H1 (cell line): Measurements from ENCODE around the gene FAU. TPM values are rescaled to one million over a fixed set of nuclear protein-coding genes. Genes with fewer than 3 reads are reported as not detected.
A peak's percentile ranks its signal among the peaks of the same experiment; 100 is the strongest.

Source experiments
- CEBPB ChIP-seq: IDR thresholded peaks from 2 replicates; pipeline ENCODE4 v1.6.1; 2012; ENCODE audit warnings: low read depth, low read length
- GTF2F1 ChIP-seq: IDR thresholded peaks from 2 replicates; pipeline ENCODE4 v1.6.1; 2012; ENCODE audit warnings: low read depth, low read length, improper control_type of control experiment, borderline replicate concordance
- RXRA ChIP-seq: IDR thresholded peaks from 2 replicates; pipeline ENCODE4 v1.6.1; 2011; ENCODE audit warnings: low read depth, mild to moderate bottlenecking, low read length, moderate library complexity; ENCODE audit not compliant: insufficient read depth
- SIX5 ChIP-seq: IDR thresholded peaks from 2 replicates; pipeline ENCODE4 v1.6.1; 2011; ENCODE audit warnings: mild to moderate bottlenecking, low read depth, low read length
- YY1 ChIP-seq: IDR thresholded peaks from 2 replicates; pipeline ENCODE4 v1.6.1; 2011; ENCODE audit warnings: low read depth, mild to moderate bottlenecking, low read length
- polyA plus RNA-seq, 7 experiments: library from polyadenylated mRNA; depleted of rRNA in 3 of 7; stranded (reverse) in 5 of 7; unstranded in 2 of 7; fragments of >200 nt in 5 of 7; fragments of 200-250 nt in 2 of 7; gene quantifications; 1 replicate in 5 of 7; 2 replicates in 1 of 7; 4 replicates in 1 of 7; pipeline versions ENCODE4 v1.2.1 to v1.2.3, GENCODE V29; 2011 to 2013; ENCODE audit warnings: missing spikeins in 2 of 7, mixed read lengths in 2 of 7
- total RNA-seq: library from RNA; stranded (reverse); fragmentation: NEBNext Ultra II Directional; extraction: Animal tissue kit (Norgen Biotek cat#: 25700); gene quantifications from 2 replicates; pipeline ENCODE4 v1.2.1, GENCODE V29; 2021
- TF ChIP-seq, protein P1 (sequence below): fragments of 300-600 bp; sonication (generic); IDR thresholded peaks from 2 replicates; pipeline ENCODE4 v1.7.1; 2012; ENCODE audit warnings: low read length, moderate library complexity, mild to moderate bottlenecking, inconsistent platforms; ENCODE audit not compliant: insufficient replicate concordance
- TF ChIP-seq, protein P2 (sequence below), 3 experiments: IDR thresholded peaks; 1 replicate in 2 of 3; 2 replicates in 1 of 3; pipeline versions ENCODE4 v1.5.1 to v1.6.1; 2011; ENCODE audit warnings: low read length in 3 of 3, mild to moderate bottlenecking in 3 of 3, inconsistent platforms in 2 of 3, low read depth in 1 of 3, moderate library complexity in 1 of 3; ENCODE audit not compliant: insufficient read depth in 1 of 3; ENCODE audit errors: control extremely low read depth in 1 of 3

FAU gene
- total and polyA plus RNA-seq, 2 of the 8 experiments (the other 6 are each of a cell fraction or from before 2014, with no cell fraction given): 826 to 896 TPM

- TF ChIP-seq SIX5 (no peak), CEBPB (peak; percentile 97), GTF2F1 (no peak), YY1 (no peak; the same call in 1 of the 2 replicates), RXRA (no peak)
- TF ChIP-seq, protein P1, sequence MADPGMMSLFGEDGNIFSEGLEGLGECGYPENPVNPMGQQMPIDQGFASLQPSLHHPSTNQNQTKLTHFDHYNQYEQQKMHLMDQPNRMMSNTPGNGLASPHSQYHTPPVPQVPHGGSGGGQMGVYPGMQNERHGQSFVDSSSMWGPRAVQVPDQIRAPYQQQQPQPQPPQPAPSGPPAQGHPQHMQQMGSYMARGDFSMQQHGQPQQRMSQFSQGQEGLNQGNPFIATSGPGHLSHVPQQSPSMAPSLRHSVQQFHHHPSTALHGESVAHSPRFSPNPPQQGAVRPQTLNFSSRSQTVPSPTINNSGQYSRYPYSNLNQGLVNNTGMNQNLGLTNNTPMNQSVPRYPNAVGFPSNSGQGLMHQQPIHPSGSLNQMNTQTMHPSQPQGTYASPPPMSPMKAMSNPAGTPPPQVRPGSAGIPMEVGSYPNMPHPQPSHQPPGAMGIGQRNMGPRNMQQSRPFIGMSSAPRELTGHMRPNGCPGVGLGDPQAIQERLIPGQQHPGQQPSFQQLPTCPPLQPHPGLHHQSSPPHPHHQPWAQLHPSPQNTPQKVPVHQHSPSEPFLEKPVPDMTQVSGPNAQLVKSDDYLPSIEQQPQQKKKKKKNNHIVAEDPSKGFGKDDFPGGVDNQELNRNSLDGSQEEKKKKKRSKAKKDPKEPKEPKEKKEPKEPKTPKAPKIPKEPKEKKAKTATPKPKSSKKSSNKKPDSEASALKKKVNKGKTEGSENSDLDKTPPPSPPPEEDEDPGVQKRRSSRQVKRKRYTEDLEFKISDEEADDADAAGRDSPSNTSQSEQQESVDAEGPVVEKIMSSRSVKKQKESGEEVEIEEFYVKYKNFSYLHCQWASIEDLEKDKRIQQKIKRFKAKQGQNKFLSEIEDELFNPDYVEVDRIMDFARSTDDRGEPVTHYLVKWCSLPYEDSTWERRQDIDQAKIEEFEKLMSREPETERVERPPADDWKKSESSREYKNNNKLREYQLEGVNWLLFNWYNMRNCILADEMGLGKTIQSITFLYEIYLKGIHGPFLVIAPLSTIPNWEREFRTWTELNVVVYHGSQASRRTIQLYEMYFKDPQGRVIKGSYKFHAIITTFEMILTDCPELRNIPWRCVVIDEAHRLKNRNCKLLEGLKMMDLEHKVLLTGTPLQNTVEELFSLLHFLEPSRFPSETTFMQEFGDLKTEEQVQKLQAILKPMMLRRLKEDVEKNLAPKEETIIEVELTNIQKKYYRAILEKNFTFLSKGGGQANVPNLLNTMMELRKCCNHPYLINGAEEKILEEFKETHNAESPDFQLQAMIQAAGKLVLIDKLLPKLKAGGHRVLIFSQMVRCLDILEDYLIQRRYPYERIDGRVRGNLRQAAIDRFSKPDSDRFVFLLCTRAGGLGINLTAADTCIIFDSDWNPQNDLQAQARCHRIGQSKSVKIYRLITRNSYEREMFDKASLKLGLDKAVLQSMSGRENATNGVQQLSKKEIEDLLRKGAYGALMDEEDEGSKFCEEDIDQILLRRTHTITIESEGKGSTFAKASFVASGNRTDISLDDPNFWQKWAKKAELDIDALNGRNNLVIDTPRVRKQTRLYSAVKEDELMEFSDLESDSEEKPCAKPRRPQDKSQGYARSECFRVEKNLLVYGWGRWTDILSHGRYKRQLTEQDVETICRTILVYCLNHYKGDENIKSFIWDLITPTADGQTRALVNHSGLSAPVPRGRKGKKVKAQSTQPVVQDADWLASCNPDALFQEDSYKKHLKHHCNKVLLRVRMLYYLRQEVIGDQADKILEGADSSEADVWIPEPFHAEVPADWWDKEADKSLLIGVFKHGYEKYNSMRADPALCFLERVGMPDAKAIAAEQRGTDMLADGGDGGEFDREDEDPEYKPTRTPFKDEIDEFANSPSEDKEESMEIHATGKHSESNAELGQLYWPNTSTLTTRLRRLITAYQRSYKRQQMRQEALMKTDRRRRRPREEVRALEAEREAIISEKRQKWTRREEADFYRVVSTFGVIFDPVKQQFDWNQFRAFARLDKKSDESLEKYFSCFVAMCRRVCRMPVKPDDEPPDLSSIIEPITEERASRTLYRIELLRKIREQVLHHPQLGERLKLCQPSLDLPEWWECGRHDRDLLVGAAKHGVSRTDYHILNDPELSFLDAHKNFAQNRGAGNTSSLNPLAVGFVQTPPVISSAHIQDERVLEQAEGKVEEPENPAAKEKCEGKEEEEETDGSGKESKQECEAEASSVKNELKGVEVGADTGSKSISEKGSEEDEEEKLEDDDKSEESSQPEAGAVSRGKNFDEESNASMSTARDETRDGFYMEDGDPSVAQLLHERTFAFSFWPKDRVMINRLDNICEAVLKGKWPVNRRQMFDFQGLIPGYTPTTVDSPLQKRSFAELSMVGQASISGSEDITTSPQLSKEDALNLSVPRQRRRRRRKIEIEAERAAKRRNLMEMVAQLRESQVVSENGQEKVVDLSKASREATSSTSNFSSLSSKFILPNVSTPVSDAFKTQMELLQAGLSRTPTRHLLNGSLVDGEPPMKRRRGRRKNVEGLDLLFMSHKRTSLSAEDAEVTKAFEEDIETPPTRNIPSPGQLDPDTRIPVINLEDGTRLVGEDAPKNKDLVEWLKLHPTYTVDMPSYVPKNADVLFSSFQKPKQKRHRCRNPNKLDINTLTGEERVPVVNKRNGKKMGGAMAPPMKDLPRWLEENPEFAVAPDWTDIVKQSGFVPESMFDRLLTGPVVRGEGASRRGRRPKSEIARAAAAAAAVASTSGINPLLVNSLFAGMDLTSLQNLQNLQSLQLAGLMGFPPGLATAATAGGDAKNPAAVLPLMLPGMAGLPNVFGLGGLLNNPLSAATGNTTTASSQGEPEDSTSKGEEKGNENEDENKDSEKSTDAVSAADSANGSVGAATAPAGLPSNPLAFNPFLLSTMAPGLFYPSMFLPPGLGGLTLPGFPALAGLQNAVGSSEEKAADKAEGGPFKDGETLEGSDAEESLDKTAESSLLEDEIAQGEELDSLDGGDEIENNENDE: no peak
- TF ChIP-seq, protein P2, sequence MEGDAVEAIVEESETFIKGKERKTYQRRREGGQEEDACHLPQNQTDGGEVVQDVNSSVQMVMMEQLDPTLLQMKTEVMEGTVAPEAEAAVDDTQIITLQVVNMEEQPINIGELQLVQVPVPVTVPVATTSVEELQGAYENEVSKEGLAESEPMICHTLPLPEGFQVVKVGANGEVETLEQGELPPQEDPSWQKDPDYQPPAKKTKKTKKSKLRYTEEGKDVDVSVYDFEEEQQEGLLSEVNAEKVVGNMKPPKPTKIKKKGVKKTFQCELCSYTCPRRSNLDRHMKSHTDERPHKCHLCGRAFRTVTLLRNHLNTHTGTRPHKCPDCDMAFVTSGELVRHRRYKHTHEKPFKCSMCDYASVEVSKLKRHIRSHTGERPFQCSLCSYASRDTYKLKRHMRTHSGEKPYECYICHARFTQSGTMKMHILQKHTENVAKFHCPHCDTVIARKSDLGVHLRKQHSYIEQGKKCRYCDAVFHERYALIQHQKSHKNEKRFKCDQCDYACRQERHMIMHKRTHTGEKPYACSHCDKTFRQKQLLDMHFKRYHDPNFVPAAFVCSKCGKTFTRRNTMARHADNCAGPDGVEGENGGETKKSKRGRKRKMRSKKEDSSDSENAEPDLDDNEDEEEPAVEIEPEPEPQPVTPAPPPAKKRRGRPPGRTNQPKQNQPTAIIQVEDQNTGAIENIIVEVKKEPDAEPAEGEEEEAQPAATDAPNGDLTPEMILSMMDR (IDR thresholded peaks at IDR 0.05; ENCODE audit: control extremely low read depth in 1 of 3, insufficient read depth in 1 of 3, low read depth in 1 of 3, low read length in 3 of 3): peak in 2 of 3 experiments; percentile 79 to 92; a peak in 3 of 4 replicates
These were observed 4.5 kb downstream of the FAU start, which contains the start of gene ZNHIT2 (continued) for GRCh38 chr11:65117206-65118096.
